HG03521 (cell line): ENCODE measurements around the gene NBAS.
"Not testable (repeated sequence)": the region's sequence is repeated elsewhere in the genome, so short reads cannot be mapped to it uniquely, and the experiment has no call there.

Experiments
- ATAC-seq: cut with Tn5 transposase; IDR thresholded peaks from one replicate; pipeline ENCODE4 v1.9.1; 2021; ENCODE audit warnings: mild to moderate bottlenecking, moderate library complexity; ENCODE audit not compliant: unreplicated experiment

Gene NBAS

DNA sequence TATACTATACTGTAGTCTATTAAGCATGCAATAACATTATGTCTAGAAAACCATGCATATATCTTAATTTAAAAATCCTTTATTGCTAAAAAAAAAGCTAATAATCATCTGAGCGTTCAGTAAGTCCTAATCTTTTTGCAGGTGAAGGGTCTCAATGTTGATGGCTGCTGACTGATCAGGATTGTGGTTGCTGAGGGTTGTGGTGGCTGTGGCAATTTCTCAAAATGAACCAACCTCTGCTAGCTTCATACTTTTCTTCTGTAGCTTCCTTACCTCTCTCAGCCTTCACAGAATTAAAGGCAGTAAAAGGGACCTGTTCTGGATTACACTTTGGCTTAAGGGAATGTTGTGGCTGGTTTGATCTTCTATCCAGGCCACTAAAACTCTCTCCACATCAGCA, 235.8 kb downstream of the NBAS start:
- no peak for ATAC-seq

- no peak for ATAC-seq
Observed at GRCh38 chr2:15323227-15323626, 237.9 kb downstream of the NBAS start.

- ATAC-seq = not testable (repeated sequence)
Observed at GRCh38 chr2:15321481-15321880, 239.7 kb downstream of the NBAS start.

DNA sequence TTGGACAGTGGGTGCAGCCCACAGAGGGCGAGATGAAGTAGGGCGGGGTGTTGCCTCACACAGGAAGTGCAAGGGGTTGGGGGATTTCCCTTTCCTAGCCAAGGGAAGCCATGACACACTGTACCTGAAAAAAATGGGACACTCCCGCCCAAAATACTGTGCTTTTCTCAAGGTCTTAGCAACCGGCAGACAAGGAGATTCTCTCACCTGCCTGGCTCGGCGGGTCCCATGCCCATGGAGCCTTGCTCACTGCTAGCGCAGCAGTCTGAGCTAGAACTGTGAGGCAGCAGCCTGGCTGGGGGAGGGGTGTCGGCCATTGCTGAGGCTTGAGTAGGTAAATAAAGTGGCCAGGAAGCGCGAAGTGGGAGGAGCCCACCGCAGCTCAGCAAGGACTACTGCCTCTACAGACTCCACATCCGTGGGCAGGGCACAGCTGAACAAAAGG, 244.7 kb downstream of the NBAS start:
- no peak for ATAC-seq

DNA sequence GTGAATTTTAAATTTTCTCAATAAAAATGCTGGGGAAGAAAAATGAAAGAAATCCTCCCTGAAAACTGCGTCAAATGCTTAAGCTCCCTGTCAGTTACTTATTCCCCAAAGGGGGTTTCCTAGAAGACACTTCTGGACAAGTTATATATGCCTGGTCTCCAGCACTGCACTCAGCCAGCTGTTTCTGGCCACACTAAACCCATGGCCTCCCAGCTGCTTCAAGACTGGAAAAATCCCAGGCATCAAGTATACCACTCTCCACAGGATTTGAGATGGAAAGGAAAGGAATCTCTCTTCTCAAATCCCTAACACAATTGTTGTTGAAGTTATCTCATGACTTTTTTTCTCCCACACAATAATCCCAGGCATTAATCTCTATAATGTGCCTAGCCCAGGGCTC, 245.7 kb downstream of the NBAS start:
- no peak for ATAC-seq

DNA sequence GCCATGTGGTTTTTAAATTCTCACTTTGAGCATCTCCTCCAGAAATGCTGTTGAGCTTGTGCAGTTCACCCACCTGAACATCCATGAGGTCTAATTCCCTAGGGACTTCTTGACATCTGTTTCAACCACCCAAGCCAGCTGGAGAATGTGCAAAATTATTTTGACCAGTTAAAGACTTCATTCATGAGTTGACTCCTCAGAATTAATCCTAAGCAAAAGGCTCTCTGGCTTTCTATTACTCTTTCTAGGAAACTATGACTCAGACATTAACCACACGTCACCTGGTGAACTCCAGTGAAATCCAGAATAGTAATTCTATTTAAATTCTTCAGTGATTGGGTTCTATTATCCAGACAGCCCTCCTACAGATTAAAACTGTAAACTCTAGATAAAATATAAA, 247.5 kb downstream of the NBAS start:
- peak; percentile 73 for ATAC-seq

- ATAC-seq = no peak
Observed at GRCh38 chr2:15311926-15312325, 249.2 kb downstream of the NBAS start.

GRCh38 chr2:15311201-15311907, 249.8 kb downstream of the NBAS start:
- ATAC-seq = no peak

- ATAC-seq = no peak
Observed at GRCh38 chr2:15307526-15307925, 253.6 kb downstream of the NBAS start.

GRCh38 chr2:15306706-15307105, 254.4 kb downstream of the NBAS start:
- no peak for ATAC-seq

- no peak for ATAC-seq
Observed at GRCh38 chr2:15303874-15304273, 257.3 kb downstream of the NBAS start.

GRCh38 chr2:15302154-15302553, 259.0 kb downstream of the NBAS start:
- ATAC-seq = no peak

- ATAC-seq = no peak
Observed at GRCh38 chr2:15300624-15301573, 260.2 kb downstream of the NBAS start.

DNA sequence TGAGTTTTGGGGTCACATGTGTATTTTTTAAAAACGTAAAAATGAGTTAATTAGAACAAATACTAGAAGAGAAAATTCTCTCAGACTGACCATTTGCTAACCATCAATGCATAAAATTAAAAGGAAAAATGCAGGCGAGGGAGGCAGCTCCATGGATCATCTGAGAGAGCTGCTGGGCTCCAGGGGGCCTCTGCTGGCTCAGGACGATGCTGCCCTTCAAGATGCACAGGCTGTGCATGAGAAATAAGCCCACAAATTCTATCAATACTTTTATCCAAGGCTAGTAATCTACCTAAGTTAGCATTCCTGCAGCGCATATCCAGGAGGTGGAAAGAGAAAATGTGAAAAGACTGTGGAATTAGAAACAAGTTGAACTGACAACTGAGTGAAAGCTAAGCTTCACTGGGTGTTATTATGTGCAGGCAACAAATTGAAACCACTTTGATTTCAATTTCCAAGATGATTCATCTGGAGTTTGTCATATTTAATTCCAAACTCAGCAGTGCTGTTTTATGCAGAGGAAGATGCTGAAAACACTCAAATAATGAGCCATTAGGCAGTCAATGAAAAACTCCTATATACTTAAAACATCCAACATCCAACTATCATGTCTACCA, 261.1 kb downstream of the NBAS start:
- no peak for ATAC-seq

DNA sequence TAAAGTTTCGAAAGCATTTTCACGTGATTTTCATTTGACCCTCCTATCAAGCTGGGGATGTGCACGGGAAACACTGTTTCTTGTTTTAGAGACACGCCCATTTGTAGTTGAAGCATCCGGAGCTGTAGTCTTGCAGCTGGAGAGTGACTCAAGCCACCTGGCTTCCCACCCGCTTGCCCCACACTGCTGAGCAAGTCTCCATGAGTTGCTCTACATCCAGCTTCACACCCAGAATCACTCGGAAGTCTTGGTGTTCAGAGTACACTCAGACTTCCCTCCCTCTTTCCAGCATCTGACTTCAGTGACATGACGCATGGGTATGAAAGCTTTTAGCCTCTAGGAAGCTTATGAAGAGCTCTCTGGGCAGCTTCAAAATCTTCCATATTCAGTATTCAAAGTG, 262.4 kb downstream of the NBAS start:
- no peak for ATAC-seq

- peak; percentile 62 for ATAC-seq
Observed at GRCh38 chr2:15293262-15293937, 267.7 kb downstream of the NBAS start.

- ATAC-seq = no peak
Observed at GRCh38 chr2:15287447-15288184, 273.5 kb downstream of the NBAS start.

- no peak for ATAC-seq
Observed at GRCh38 chr2:15284614-15285013, 276.5 kb downstream of the NBAS start.

DNA sequence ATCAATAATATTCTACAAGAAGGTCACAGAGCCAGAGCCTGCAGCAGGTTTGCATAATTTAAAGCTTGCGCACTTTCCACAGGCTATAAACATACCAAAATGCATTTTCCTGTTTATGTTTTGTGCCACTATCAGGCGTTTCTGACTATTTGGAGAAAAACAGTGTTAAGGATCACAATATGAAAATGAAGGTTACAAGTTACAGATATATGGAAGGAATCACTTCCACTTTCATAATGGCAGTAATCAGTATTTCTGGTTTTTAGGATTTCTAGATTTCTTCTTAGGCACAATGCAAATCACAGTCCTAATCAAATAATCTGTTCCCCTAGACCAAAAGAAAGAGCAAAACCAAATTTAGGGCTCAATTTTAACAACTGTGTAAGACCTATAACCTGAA, 279.5 kb downstream of the NBAS start:
- no peak for ATAC-seq

DNA sequence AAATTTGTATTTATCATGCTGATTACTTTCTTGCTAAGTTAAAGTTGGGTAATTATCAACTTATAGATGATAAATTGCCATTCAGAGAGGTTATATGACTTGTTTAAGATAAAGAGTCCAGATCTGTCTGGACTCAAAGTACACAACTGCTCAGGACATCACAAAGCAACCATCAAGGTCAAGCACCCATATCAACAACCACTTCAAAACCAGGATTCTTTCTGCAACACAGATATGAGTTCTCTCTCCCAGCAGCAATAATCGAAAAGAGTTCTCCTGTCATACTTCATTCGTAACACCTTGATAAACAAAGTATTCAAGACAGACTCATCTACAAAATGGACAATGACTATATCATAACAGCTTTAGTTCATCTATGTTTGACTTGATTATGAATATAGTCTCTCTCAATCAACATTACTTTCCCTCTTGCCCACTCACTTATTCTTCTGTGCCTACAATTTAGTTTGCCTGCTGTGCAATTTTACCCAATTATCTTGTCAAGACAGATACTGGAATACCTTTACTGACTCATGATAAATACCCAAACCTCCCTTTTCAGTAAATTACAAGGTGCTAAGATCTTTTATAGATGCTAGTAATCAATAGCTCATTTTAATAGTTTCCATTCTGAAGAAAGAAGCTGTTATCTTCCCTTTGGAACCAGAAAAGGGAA, 281.8 kb downstream of the NBAS start:
- no peak for ATAC-seq
